Activated CD4-positive, alpha-beta T cell treated with anti-CD3 and anti-CD28 coated beads, Interleukin-2, amount 50 U/mL, for 16 hours (primary cell): ENCODE data around the gene SNX19.
"Not testable (repeated sequence)": the region's sequence is repeated elsewhere in the genome, so short reads cannot be mapped to it uniquely, and the experiment has no call there.

ENCODE experiments used
- DNase-seq: peaks from one replicate; pipeline ENCODE4 v3.0.0-alpha.2; 2020

The SNX19 gene, protein sequence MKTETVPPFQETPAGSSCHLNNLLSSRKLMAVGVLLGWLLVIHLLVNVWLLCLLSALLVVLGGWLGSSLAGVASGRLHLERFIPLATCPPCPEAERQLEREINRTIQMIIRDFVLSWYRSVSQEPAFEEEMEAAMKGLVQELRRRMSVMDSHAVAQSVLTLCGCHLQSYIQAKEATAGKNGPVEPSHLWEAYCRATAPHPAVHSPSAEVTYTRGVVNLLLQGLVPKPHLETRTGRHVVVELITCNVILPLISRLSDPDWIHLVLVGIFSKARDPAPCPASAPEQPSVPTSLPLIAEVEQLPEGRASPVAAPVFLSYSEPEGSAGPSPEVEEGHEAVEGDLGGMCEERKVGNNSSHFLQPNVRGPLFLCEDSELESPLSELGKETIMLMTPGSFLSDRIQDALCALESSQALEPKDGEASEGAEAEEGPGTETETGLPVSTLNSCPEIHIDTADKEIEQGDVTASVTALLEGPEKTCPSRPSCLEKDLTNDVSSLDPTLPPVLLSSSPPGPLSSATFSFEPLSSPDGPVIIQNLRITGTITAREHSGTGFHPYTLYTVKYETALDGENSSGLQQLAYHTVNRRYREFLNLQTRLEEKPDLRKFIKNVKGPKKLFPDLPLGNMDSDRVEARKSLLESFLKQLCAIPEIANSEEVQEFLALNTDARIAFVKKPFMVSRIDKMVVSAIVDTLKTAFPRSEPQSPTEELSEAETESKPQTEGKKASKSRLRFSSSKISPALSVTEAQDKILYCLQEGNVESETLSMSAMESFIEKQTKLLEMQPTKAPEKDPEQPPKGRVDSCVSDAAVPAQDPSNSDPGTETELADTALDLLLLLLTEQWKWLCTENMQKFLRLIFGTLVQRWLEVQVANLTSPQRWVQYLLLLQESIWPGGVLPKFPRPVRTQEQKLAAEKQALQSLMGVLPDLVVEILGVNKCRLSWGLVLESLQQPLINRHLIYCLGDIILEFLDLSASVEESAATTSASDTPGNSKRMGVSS

DNA sequence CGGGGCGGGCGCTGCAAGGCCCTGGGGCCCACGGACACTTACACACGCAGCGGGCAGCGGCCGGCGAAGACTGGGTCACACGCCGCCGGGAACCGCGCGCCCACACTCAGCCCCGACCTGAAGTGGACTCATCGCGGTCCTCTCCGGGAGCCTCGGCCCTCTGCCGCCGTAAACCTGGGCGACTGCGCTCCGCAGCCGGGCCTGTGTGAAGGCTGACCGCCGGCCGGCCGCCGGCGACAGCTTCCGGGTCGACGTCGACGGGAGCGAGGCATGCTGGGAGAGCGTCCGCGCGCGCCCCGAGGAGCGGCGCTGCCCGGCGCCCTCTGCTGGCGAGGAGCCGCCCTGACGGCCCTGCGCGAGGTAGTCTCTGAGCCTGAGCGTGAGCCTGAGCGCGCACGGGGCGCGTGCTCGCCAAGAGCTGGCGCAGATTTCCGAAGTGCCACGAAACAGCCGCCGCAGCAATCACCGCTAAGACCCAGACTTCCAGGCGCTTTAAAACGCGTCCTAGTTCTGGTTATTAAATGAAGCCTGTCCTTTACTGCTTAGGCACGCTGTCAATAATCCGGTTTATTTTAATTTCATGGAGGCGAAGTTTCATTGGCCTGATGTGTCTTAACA, at the start of gene SNX19:
TSS of gene SNX19 (minus strand) at position 242 of the 618 bp plus-strand sequence. CDS start 540 bp downstream, outside the sequence.
- peak; percentile 91 for DNase-seq

DNA sequence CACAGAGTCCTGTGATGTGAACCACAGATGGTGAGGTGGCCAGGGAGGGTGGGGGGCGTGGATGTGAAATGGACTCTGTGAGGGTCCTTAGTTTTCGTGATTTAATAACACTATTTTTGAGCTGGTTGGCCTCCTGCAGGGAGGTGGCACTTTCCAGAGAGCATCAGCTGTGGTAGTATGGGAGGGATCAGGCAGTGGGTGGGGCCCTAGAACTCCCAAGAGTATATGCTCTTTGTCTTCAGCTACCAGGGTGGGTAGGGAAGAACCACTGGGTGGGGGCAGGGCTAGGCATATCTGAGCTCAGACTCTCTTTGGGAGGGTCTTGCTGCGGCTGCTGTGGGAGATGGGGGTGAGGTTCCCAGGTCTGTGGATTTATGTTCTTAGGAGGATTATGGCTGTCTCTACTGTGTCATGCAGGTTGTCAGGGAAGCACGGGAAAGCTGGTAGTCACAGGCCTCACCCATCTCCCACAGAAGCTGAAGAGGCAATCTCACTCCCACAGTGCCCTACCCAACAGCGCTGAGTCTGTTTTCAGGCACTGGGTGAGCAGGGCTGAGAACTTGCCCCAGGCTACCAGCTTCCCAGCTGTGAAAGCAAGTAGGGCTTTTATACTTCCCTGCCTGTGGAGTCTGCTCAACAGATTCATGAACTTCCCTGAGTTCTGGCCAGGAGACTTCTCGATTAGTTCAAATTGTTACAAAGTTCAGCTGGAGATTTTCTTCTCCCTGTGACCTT, 47.9 kb upstream of the SNX19 start:
- DNase-seq = no peak

DNA sequence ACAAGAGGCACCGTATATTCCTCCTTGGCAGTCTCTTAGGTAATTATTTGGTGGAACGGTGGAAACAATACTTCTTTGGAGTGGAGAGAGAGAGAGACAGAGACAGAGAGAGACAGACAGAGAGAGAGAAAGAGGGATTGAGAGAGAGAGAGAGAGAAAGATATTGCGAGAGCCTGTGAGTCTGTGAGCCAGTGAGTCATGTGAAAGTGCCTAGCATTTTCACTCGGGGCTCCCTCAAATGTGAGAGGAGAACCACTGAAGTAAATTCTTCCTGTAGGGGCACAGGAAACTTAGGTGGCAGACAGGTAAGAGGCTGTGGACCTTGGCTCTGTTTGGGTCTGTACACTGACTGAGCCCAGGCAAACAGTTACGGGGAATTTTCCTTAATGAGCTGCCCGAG, 31.6 kb upstream of the SNX19 start:
- DNase-seq = no peak

DNA sequence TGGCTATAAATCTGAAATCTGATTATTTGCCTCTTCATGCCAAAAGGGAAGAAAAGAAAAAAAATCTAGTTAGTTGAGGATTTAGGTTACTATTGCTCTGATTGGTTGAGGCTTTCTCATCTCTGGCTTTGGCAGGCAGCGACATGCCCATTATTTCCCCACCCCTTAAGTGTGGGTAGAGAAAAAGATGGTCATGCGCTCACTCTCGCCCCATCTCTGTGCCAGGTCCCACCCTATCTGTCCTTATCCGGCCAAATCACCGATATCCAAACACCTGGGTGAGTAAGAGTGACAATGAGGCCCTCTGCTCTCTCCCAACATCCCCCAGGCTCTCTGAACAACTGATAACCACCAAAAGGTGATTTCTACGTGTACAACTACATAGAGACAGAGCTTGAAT, 31.2 kb upstream of the SNX19 start:
- DNase-seq = no peak

DNA sequence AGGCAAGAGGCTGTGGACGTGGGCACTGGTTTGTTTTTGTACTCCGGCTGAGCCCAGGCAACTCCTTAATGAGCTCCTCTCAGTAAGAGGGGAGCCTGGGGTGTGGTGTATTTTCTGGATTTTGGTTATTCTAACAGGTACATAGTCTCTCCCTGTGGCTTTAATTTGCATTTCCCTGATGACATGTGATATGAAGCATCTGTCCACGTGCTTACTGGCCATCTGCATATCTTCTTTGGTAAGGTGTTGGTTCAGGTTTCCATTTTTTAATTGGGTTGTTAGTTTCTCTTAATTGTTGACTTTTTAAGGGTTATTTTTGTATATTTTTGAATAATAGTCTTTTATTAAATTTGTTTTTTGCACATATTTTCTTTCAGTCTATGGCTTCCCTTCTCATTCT, 30.8 kb upstream of the SNX19 start:
- DNase-seq = no peak

DNA sequence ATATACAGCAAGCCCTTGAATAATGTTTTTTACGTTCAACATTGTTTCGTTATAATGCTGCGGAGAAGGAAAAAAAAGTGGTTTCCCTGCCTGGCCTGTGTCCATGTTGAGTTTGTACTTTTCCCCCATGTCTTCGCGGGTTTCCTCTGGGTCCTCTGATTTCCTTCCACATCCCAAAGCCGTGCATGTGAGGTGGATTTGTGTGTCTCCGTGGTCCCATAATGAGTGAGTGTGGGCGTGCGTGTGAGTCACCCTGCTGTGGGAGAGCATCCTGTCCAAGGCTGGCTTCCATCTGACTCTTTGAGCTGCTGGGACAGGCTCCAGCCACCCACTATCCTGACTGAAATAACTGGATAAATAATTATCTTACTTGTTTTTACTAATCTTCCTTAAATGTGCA, 29.6 kb upstream of the SNX19 start:
- no peak for DNase-seq

DNA sequence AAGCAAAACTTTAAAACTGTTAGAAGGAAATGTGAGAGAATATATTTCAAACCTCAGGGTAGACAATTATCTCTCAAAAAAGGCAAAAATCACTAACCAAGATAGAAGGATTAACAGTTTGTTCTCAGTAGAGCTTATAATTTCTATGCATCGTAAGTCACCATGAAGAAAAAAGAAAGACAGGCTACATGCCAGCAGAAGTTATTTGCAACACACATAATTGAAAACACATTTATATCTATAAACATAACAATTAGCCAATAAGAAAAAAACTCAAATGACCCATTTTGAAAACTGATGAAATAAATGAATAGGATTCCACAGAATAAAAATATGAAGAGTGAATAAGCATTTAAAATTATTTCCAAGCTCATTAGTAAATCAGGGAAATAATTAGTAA, 24.4 kb upstream of the SNX19 start:
- no peak for DNase-seq

DNA sequence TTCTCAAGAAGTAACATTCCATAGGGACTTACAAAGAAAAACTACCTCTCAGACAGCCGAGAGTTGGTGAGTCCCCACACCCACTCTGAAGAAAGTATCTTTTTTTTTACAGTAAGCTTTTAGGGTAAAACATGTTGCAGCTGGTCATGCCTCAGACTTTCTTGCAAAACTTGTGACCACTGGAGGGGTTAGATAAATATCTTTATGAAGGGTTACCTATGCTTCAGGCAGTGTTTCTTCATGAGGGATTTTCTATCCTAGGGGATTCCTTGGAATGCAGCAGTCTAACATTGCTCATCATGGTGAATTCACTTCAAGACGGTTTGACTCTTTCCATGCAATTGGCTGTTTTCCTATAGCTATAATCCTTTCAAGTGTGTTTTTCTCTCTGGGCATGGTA, 20.8 kb upstream of the SNX19 start:
- no peak for DNase-seq

DNA sequence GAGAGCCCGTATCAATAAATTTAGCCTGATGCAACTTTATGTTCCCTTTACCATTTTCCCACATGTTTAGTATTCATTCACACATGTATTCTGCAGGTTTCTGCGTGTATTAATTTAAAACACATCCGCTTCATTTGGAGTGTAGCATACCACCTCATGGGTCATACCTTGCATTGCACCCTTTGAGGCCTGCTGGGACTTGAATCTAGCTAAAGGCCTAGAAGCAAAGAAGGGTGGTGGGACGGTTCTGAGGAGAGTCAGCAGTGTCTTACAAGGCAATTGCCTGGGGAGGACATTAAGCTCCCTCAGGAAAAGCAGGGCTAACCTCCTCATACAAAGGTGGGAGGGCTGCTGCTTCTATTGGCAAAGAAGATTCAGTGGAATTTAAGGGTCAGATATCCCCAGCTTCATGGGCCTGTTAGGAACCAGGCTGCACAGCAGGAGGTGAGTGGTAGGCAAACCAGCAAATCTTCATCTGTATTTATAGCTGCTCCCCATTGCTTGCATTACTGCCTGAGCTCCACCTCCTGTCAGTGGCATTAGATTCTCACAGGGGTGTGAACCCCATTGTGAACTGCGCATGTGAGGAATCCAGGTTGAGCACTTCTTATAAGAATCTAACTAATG, 15.9 kb upstream of the SNX19 start:
- DNase-seq = no peak

DNA sequence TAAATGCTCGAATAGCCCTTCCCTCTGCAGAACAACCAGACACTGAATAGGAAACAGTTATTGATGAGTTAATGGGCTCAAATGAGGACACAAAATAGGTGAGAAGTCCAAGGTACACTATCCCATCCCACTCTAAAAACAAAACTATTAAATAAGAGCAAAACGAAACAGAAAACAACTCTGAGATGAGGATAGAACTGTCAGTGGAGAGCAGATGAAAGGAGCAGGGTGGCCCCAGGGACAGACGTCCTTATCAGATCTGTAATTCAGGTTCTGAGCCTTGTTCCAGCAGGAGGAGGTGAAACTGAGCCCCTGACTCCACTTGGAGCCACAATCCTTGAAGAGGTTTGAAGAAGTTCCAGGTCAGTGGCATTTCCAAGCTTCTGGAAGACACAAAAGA, 8.5 kb upstream of the SNX19 start:
- DNase-seq = no peak

DNA sequence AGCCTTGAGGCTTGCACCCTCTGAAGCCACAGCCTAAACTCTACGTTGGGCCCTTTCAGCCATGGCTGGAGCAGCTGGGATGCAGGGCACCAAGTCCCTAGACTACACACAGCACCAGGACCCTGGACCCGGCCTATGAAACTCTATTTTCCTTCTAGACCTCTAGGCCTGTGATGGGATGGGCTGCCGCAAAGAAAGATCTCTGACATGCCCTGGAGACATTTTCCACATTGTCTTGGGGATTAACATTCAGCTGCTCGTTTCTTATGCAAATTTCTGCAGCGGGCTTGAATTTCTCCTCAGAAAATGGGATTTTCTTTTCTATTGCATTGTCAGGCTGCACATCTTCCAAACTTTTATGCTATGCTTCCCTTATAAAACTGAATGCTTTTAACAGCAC, 4.3 kb upstream of the SNX19 start:
- DNase-seq = not testable (repeated sequence)

DNA sequence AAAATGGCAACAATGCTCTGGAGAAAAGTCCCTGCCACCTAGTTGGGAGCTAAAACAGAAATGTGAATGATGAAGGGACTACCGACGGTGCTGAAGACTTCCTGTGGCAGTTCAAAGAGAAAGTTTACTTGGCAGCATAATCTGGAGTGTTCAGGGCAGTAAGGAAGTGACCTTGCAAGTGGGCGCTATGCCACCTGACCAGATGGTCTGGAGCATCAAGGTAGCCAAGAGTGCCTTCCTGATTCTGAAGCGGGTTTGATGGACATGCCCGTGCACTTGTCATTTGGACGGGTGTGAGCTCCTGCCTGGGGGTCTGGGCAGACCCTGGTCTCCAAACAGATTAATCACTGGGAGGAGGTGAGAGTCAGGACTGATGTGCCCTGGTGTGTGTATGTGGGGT, 1.8 kb upstream of the SNX19 start:
- DNase-seq = no peak

DNA sequence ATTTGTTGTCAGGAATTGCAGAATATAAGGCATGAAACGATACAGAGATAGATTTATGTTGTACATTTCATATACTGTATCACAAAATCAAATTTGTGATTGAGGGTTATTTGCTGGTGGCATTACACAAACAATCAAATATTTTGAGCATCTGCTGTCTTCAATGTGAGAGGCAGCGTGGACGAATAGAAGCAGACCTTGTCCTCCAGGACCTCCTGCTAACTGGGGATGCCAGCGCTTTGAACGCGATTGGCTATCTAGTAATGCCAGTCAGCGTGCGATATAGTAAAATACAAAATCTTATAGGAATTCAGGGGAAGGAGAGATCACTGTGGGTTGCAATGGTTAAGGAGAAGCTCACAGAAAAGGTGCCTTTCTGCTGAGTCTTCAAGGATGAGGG, 631 bp upstream of the SNX19 start:
- DNase-seq = no peak

DNA sequence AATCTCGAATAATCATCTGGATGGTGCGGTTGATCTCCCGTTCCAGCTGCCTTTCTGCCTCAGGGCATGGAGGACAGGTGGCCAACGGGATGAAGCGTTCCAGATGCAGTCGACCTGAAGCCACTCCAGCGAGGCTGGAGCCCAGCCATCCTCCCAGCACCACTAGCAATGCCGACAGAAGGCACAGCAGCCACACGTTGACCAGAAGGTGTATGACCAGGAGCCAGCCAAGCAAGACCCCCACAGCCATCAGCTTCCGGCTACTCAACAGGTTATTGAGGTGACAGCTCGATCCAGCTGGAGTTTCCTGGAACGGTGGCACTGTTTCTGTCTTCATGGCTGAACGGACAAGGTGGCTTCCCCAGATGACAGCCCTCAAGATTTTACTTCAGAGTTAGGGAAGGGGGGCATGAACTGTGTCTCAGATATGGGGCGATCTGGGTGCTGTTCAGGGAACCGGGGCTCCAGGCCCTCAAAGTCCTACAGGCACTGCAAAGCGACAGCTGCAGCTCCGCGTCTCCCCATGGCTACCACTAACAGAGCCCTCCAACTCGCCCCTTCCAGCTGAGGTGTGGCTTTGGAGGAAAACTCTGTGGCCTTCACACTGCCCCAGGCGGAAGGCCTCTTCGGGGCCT, 559 bp downstream of the SNX19 start:
- DNase-seq = no peak

DNA sequence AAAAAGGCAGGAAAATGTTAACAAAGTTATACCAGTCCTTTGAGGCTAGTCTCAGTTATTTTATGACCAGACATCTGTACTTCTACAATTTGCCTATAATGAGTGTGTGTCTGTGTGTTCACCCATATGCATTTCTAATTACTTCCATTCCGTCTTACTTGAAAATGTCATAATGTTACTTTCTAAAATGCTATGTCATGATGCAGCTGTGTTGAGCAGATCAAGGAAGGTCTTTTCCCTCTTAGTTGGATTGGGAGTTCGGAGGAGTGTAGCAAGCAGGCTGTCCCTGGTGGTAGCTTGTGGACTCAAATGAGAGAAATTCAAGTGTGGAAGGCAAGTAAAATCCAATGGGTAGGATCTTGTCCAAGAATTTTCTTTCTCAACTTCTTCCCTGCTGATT, 3.0 kb downstream of the SNX19 start:
- no peak for DNase-seq

DNA sequence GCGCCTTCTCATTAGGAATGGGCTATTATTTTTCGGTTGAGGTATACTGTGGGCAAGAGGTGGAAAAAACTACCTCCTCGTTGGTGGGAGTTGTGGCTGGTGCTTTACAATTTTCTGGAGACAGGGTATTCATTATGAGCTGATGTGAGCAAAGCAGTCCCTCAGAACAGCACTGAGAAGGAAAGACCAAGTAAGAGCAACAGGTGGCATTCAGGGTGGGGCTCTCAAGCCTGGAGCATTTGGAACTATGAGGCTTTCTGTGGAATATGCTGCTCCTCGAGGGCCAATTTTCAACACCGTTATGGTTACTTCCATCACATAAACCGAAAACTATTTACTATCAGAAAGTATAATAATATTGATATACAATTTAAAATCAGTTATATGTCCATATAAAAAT, 3.7 kb downstream of the SNX19 start:
- no peak for DNase-seq

DNA sequence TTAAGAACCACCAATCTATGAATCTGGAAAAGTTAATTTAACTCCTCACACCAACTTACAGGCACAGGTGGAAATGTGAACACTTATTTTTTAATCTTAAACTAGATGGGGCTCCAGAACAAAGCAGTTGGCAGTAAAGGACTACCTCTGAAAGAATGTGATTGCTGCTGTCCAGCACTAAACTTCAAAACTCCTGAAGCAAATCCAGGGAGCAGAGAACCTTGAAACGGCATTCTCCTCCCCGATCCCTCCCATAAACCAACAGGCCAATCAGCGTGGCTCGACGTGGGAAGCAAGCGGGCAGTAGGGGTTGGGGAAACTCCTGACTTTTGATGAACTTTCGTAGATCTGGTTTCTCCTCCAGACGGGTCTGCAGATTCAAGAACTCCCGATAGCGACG, 5.0 kb downstream of the SNX19 start:
- DNase-seq = no peak

DNA sequence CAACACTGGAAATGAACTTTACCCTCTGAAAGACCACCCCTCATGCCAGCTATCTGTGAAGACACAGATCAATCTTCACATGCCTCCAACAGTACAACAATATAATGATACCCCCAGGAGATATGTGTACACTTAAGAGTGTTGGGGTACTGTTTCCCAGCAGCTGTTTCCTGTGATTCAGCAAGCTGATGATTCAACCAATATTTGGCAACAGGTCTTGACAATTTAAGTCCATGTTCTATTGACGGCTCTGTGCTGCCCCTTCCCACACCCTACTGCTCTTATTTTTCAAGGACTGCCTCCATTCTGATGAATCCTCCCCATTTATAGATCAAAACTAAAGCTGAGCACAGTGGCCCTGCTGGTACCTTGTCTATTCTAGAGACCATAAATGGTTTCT, 6.6 kb downstream of the SNX19 start:
- DNase-seq = no peak

DNA sequence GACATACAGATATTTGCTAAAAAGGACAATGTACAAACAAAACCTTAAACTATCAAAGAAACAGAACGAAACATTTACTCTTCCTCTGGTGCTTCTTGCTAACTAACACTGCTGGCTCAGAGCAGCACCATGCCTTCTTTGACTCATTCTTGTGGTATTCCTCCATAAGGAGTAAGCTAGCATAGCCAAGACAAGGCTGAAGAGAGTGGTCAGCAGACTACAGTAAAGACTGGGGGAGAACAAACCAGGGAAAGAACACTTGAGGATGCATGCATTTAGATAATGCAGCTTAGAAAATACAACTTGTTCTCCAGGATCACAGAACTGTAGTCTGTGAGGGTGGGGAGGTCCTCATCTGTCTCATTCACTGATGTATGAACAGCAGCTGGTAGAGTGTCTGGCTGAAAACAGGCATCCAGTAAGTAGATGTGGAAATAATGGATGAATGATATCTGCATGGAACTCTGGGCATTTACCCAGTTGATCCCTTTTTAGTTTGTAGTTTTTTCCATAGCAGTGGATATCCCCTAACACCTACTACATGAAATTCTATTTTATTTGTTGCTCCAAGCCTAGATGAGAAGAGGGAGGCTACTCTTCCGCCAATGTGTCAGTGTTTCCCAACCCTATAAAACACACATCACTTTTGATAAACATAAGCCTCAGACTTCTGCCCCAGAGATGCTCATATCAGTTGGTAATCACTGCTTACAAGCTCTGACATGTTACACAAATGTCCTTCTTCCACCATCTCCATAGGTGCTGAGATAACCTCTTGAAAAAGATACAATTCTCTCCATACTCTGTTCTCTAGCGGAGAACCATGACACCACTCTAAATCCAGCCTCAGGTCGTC, 7.3 kb downstream of the SNX19 start:
- DNase-seq = no peak

DNA sequence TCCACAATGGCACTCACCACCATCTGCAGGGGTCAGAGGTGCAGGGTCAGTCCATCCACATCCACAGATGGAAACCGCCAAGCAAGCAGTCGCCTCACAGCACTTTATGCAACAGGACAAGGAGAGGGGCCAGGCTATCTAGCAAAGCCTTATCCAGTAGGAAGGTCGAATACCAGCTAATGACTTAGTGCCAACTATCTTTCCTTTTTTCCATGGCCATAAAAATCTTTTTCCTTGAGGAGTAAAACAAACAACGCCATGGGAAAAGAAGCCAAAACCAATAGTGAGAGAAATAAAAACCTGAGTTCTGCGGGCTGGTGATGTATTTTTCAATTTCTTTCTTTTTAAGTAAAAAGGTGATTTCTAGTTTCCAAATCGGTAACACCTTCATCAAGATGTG, 8.2 kb downstream of the SNX19 start:
- DNase-seq = no peak

DNA sequence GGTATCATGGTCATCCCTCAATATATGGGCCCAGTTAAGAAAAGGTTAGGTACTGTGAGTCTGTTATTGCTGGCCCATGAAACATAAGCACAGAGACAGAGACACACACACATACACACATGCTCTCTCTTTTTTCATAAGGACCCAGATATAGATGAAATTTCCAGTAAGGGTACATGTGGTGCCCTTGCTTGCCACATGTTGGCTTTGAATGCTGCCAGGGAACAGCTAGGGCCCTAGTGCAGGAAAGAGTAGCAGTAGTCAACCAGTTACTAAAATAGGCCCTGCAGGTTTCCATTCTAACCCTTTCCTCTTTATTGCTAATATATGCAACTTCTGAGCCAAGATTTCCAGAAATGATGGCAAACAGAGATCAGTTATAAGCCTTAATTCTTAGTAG, 9.1 kb downstream of the SNX19 start:
- DNase-seq = no peak
